ENCODE data around the gene WASHC3. TPM values are rescaled to one million over a fixed set of nuclear protein-coding genes. Genes with fewer than 3 reads are reported as not detected.
A peak's percentile ranks its signal among the peaks of the same experiment; 100 is the strongest.

WASHC3 gene
- total RNA-seq, 2 donors from 2014 or later = 18.5 to 32.7 TPM

DNA sequence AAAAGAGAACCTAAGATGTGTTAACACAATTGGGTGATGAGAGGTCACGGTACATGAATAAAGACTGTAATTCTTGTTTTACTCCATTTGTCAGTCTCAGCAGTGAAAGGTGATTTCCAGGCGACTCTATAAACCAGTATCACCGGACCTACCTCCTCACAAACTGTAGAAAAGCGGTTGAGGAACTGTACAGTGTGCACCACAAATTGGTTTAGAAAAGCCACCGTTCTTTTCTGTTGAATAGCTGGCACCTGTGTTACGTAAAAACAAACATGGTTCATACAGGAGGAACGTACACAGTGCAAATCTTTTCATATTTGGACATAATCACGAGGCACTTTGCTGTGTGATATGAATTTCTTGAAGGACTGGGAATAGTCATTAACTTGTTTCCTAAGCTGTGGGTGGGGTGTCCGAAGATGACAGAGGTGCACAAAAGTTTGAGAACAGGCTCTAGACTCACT is 663 bp downstream of the WASHC3 start:
- ATAC-seq = peak; percentile 13
- H3K9me3 ChIP-seq = no peaks in the 10 kb centered on the region
- H3K4me3 ChIP-seq = peak overlapping the region; percentile 59 to 88
- whole genome bisulfite sequencing, 2 donors = 7 to 18% methylated on average over 9 of the region's 9 CpGs
- no peak for TF ChIP-seq POLR2A (IDR thresholded peaks at IDR 0.05)
- no peak for TF ChIP-seq CTCF (IDR thresholded peaks at IDR 0.05)
- intact Hi-C loops (cut with DNase I) = no loop called here
- no peaks in the 10 kb centered on the region for H3K4me1 ChIP-seq
- H3K27me3 ChIP-seq = no peaks in the 10 kb centered on the region
- DNase-seq = no peak
- H3K27ac ChIP-seq = peak overlapping the region in 3 of 4 donors; percentile 70 to 79 (median 78)
- no peaks in the 10 kb centered on the region for H3K36me3 ChIP-seq (replicated peaks in 1 of 2; ENCODE audit: insufficient read depth in 1 of 2, low read depth in 2 of 2)

- intact Hi-C loops (cut with DNase I) = no loop called here
These were observed 2.4 kb downstream of the WASHC3 start for GRCh38 chr12:102059343-102059742.

GRCh38 chr12:102054345-102054744 is 7.4 kb downstream of the WASHC3 start:
- TF ChIP-seq CTCF (IDR thresholded peaks at IDR 0.05) (no peak), POLR2A (IDR thresholded peaks at IDR 0.05) (no peak)
- H3K27ac ChIP-seq = no peak overlapping the region
- no peak for DNase-seq
- intact Hi-C loops (cut with DNase I) = no loop called here
- H3K36me3 ChIP-seq (replicated peaks in 1 of 2; ENCODE audit: insufficient read depth in 1 of 2, low read depth in 2 of 2) = peaks cover 0 to 3% of the 10 kb centered on the region in 2 donors
- WGBS, 2 donors = 69 to 74% methylated on average over 4 of the region's 4 CpGs
- H3K9me3 ChIP-seq = no peaks in the 10 kb centered on the region
- H3K4me3 ChIP-seq = no peak overlapping the region
- no peak for ATAC-seq
- H3K4me1 ChIP-seq = no peaks in the 10 kb centered on the region
- no peaks in the 10 kb centered on the region for H3K27me3 ChIP-seq

More at GRCh38 chr12:102059343-102059742, 2.4 kb downstream of the WASHC3 start:
- Histone ChIP-seq H3K36me3 (replicated peaks in 1 of 2; ENCODE audit: insufficient read depth in 1 of 2, low read depth in 2 of 2) (no peaks in the 10 kb centered on the region), H3K4me1 (no peaks in the 10 kb centered on the region), H3K27ac (no peak overlapping the region), H3K9me3 (no peaks in the 10 kb centered on the region), H3K4me3 (no peak overlapping the region), H3K27me3 (no peaks in the 10 kb centered on the region)
- no peak for TF ChIP-seq POLR2A (IDR thresholded peaks at IDR 0.05)
- TF ChIP-seq CTCF (IDR thresholded peaks at IDR 0.05) = no peak
- no peak for DNase-seq
- ATAC-seq = no peak

GRCh38 chr12:102053062-102053349 is 8.8 kb downstream of the WASHC3 start:
- DNase-seq = no peak
- Histone ChIP-seq H3K36me3 (replicated peaks in 1 of 2; ENCODE audit: insufficient read depth in 1 of 2, low read depth in 2 of 2) (peaks cover 0 to 5% of the 10 kb centered on the region in 2 donors), H3K27me3 (no peaks in the 10 kb centered on the region), H3K27ac (no peak overlapping the region), H3K9me3 (no peaks in the 10 kb centered on the region), H3K4me1 (no peaks in the 10 kb centered on the region), H3K4me3 (no peak overlapping the region)
- ATAC-seq = no peak
- intact Hi-C loops (cut with DNase I) = no loop called here
- TF ChIP-seq CTCF (IDR thresholded peaks at IDR 0.05) (no peak), POLR2A (IDR thresholded peaks at IDR 0.05) (no peak)

DNA sequence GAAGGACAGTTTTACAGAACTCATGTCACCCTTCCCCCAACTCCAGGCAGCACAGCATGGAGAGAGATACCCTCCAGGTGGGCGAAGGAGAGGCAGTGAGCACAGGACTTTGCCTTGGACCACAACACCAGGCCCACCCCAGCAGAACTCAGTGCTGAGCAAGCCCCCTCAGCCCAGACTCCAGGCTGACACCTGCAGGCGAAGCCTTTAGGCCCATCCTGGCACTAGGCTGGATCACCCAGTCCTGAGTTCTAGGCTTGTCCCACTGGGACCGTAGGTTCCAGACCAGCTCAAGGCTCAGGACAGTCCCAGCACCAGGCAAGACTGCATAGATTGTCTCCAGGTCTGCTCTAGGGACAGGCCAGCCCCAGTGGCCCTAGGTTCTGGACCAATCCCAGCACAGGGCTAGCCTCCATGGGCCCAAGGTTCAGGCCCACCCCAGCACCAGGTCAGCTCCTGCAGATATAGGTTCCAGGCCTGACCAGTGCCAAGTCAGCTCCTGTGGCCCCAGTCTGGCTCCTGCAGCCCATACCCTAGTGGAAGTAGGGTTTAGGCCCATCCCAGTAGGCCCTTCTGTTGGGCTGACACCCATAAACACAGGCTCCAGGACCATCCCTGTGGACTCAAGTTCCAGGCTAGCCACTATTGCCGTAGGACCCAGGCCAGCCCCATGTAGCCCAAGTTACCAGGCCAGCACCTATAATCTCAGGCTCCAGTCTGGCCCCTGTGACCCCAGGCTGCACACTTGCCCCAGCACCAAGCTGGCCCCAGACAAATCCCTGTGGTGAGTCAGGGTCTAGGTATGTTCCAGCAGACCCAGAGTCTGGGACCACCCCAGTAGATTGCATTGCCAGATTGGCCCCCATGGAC is 9.4 kb downstream of the WASHC3 start:
- Histone ChIP-seq H3K36me3 (replicated peaks in 1 of 2; ENCODE audit: insufficient read depth in 1 of 2, low read depth in 2 of 2) (peaks cover 0 to 5% of the 10 kb centered on the region in 2 donors), H3K27ac (no peak overlapping the region), H3K27me3 (no peaks in the 10 kb centered on the region), H3K4me3 (no peak overlapping the region), H3K9me3 (no peaks in the 10 kb centered on the region), H3K4me1 (no peaks in the 10 kb centered on the region)
- no peak for ATAC-seq
- TF ChIP-seq POLR2A (IDR thresholded peaks at IDR 0.05) (no peak), CTCF (IDR thresholded peaks at IDR 0.05) (no peak)
- 87 to 88% methylated on average over 2 to 4 of the region's 4 CpGs for WGBS, 2 donors
- DNase-seq = no peak
- intact Hi-C loops (cut with DNase I) = no loop called here
